HG02642 (cell line): ENCODE measurements around the gene RNF20.
"Not testable (repeated sequence)": the region's sequence is repeated elsewhere in the genome, so short reads cannot be mapped to it uniquely, and the experiment has no call there.

Source experiments
- ATAC-seq: cut with Tn5 transposase; IDR thresholded peaks from one replicate; pipeline ENCODE4 v1.9.1; 2021; ENCODE audit warnings: mild to moderate bottlenecking; ENCODE audit not compliant: unreplicated experiment, poor library complexity

RNF20 gene

DNA sequence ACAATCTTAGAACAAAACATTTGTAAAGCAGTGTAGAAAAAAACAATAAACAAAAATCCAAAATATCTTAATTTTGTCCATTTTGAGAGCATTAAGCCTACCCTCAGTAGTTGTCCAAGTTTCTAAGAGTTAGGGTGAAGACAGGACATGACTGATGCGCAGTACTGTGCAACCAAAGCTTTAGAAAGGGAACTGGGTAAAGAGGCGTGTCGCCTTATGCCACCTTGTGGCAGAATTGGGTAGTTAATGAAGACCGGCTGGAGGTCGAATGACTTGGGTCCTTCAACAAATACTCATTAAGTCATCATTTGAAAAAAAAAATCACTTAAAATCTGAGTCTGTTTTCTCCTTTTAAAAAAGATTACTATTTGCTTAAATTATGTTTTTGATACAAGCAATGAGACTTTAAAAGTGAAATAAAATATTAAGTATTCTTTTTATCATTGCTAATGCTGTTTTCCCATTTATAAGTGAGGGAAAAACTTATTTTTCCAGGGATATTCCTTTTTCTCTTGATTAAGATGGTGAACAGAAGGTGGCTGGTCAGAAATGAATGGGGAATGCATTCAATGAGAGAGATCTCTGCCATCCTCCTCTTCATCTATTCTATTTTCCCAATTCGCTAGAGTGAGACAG lies 3.5 kb upstream of the RNF20 start:
- peak; percentile 40 for ATAC-seq

DNA sequence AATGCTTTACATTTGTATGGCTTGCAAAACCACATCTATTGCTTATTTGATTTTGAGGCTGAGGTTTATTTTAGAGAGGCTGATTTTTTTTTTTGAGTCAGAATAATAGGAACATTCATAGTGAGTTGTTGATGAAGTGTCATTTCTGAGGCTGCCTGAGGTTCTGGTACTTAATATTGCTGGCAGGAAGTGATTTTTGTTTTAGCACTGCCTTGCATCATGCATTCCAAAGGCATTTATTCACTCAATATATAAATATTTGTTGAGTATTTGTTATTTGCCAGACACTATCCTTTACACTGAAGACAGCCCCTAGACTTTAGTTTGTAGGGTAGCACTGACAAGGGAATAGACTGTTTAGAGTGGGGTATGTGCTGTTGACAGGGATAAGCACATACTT lies 2.7 kb downstream of the RNF20 start:
- ATAC-seq: no peak

DNA sequence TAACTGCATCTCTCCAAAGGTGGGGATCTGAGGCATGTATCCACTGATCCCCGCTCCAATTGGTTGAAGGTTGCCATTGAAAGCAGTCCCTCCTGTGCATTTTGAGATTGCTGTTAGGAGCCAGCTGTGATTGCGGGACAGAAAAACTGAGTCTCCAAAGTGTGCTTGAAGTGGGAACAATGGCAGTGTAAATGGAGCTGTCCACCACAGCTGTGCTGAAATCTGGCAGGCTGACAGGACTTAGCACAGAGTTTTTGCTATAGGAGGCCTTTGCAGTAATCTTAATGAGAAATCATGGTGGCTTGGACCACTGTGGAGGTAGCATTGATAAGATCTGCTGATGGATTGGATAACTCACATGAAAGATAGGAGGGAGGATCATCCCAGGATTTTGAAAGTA lies 3.3 kb downstream of the RNF20 start:
- no peak for ATAC-seq

DNA sequence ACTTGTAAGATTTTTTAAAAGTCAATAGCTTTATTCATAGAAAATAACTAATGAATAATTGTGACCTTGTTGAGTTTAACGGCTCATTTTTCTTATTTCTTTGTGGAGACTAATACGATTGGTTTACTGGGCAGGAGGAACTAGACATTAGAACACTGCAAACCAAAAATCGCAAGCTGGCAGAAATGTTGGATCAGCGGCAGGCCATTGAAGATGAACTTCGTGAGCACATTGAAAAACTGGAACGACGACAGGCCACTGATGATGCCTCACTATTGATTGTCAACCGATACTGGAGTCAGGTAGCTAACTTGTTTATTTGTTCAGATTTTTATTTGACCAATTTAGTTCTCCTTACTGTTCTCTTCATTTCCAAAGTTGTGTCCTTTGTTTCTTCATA lies 6.4 kb downstream of the RNF20 start:
- ATAC-seq: no peak

DNA sequence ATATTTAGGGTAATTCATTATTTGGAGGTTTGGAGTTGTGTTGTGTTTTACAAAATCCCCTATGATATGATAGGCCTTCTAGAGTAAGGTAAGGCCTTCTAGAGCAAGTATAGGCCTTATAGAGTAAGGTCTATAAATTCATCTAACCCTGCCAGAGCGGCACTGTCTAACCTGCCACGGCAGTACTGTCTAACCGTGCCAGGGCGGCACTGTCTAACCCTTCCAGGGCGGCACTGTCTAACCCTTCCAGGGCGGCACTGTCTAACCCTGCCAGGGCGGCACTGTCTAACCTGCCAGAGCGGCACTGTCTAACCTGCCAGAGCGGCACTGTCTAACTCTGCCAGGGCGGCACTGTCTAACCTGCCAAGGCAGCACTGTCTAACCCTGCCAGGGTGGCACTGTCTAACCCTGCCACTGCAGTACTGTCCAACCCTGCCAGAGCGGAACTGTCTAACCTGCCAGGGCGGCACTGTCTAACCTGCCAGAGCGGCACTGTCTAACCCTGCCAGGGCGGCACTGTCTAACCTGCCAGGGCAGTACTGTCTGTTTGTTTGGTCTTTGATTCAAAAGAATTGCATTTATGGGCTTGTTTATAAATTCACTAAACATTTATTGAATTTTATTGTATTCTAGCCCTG lies 9.6 kb downstream of the RNF20 start:
- ATAC-seq: no peak

DNA sequence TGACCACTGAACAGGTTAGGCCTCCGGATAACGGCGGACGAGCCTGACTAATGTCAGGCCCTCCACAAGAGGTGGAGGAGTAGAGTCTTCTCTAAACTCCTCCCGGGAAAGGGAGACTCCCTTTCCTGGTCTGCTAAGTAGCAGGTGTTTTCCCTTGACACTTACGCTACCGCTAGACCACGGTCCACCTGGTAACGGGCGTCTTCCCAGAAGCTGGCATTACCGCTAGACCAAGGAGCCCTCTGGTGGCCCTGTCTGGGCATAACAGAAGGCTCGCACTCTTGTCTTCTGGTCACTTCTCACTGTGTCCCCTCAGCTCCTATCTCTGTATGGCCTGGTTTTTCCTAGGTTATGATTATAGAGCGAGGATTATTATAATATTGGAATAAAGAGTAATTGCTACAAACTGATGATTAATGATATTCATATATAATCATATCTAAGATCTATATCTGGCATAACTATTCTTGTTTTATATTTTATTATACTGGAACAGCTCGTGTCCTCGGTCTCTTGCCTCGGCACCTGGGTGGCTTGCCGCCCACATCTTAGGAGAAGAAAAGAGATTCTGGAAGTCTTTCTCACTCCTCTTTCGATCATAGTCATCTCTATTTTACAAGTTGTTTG lies 15.9 kb downstream of the RNF20 start:
- ATAC-seq: not testable (repeated sequence)

DNA sequence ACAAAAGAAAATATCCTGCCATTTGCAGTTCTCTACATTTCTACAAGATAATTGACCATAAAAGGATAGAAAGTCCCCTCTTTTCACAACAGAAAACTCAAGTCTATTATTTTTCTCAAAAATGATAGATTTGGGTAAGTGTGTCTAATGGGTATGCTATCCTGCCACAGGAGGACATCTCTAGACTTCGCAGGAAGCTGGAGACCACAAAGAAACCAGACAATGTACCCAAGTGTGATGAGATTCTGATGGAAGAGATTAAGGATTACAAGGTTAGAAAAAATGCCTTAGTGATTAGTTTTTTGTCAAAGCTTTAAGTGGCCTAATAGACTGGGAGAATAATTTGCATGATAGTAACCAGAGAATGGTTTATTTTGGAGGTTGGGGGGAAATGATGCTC lies 28.1 kb downstream of the RNF20 start:
- ATAC-seq: no peak

DNA sequence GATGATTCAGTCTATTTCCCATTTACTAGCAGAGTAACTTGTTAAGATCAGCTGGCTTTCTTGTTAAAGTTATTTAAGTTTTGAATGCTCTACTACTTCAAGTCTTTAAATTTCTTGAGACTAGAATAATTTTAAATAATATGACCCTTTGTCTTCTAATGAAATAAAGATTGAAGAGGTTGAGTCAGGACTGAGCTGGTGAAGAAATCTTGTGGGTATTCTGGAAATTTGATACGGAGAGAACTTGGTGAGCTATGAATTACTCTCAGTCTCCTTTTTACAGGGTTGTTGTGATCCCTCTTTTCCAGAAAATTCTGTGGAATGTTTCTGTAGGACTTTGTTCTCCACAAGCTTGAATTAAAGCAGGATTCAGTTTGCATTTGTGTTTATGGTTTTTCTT lies 29.3 kb downstream of the RNF20 start:
- no peak for ATAC-seq

DNA sequence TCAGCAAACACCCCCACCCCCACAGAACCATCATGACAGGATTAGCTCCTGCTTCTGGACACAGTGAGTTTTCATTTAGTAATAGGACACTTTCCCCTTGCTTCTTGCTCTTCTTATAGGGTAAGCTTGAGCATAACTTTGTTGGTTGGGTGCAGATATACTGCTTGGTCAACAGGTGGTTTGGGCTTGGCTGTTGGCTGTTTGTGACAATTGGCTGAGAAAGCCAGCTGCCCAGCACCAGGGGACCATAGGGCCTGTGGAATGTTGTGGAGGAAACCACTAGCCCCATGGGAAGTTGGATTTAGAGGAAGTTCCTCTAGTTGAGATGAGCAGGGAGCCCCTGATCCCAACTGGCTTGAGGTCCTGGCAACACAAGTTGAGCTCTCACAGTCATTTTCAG lies 30.6 kb downstream of the RNF20 start:
- ATAC-seq: no peak

DNA sequence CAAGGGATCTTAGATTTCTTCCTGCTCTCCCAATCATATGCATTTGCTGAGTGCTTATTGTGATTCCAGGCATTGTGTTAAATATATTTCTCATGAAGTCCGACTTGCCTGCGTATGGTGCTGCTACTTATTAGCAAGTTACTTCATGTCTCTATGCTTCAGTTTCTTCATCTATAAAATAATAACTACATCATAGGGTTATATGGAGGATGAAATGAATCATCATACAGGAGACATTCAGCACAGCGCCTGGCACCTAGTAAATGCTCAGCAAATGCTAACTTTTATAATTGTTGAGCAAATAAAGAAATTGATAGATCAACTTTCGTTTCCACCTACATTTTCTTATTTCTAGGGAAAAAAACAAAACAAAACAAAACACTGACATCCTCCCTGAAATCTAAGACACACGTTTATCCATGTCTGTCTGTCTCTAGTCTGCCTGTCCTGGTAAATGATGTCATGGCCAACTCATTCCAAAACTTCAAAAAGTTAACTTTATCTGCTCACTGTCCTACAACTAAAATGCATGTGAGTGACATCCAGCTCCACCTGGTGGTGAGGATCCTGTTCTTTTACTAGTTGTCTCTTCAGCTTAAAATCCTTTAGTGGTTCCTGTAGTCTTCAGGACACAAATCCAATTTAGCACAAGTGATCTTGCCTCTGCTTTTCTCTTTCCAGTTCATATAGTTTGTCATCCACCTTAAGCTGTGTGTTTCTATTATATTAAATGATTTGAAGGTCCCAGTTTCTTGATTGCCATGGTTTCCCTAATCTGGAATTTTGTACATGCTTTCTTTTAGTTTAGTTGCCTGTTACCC lies 33.5 kb downstream of the RNF20 start:
- ATAC-seq: peak; percentile 65

DNA sequence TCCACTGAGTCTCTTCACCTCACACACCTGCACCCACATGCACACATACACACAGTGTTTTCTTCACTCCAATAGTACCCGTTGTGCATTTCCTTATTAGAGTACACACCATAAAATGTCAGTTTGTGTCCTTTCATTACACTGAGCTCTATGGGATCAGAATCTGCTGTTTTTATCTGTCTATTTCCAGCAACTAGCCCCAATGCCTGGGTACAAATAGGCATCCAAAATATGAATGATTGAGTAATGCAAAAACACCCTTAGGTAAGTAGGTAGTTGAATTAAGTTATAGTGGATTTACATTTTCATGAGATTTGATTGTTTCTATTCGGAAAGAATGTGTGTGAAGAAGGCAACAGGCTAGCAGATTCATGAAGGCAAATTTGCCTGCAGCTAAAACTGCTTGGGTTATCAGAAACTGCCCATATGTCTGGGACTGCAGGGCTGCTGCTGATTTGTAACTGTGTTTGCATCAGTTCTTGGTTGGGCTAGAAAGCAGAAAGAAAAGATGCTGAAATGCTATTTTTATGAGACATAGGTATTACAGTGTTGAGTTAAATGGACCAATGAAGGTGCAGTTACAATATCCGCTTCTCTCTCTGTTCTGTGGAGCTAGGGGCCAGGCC lies 34.2 kb downstream of the RNF20 start:
- no peak for ATAC-seq

DNA sequence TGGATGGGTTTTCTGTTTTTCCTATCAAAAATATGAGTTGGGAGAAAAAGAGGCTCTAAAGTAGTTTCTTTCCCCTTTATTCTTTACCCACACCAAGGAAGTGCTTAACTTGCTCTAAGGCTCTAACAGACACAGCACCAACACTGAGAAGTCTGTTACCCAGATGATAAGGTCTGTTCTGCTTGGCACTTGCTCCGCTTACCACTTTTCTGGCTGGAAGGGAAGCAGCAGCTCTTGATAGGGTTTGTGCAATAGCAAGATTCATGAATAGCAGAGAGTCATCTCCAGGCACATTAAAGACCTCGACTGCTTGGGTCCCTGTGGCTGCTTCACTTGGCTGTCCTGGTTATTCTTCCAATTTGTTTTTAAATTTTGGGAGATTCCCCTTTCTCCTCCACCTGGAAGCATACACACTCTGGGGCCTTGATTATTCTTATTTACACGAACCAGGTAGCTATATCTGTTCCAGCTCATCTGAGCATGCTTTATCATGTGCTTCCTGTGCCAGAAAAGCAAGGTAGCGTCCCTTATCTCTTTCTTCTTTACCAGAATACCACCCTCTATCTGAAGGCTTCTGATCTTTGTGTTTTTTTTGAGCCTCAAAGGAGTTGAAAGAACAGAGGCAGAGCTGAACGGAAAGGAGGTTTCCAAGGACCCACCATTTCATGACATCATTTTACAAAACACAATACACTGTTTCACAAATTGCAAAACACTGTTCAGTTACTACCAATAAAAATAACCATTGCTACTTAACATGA lies 36.3 kb downstream of the RNF20 start:
- ATAC-seq: no peak

DNA sequence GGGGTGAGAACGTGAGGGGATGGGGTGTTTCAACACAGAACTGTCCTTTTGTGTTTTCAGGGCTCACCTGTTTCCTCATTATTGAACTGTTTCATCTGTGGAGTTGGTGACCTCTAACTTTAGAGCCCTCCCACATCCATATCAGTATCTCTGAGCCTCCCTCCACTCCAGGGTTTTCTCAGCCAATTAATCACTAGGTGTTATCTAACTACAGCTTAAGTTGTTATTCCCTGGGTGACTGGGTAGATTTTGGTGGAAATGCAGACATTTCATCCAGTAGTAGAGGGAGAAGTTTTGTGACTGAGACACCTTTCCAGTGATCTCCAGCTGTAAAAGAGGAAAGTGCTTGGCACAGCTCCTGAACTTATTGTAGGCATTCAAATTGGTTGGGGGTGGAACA lies 37.5 kb downstream of the RNF20 start:
- no peak for ATAC-seq

DNA sequence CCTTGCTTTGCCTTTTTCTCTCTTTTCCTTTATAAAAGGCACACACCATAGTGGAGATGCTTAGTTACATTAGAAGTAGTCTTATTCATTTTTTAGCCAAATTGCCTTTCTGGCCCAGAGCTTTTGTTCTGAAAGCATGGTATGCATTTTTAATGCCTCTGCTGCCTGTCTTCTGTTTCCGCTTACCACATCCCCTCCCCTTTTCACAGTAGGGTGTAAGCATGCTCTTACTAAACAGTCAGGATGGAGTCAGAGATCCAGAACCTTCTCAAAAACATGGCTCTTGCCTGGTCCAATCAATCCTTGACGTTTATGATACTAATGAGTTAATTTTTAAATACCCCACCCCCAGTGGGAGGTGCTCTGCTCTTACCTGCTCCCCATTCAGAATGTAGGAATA lies 38.7 kb downstream of the RNF20 start:
- ATAC-seq: no peak

DNA sequence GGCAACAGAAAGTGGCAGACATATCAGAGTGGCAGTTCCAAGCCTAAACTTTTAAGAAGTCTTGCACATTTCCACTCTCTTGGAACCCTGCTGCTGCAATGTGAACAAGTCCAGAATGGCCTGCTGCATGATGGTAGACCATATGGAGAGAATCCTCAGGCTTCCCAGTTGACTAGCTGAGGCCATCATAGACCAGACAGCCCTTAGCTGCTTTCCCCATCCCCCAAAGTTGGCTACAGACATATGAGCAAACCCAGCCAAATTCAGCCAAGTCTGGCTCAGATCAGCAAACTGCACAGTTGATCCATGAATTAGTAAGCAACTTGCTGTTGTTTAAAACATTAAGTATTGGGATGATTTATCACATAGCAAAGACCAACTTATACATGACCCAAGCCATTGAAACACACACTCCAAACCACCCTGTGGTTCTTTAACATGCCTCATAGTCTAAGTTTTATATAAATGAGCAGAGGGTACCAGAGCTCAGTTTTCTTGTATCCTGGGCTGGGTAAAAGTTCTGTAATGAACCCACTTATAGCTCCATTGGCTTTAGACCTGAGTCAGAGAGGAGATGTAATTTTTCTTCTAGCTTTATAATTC lies 41.2 kb downstream of the RNF20 start:
- no peak for ATAC-seq

DNA sequence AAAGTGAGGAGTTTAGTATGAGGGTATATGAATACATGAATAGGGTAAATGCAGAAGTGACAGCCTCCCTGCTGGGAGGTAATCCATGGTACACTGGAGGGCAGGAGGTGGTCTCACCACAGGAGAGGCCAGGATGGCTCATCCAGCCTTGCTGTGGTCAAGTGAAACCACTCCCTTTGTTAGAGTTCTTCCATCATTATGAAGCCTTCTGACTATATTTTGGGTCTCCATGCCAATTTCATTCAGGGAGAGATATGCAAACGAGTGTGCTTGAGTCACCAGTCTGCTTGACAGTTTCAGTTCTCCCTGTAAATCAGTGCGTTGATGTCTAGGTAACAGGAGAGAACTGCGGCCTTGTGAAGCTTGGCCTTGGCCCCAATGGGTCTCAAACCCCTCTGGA lies 44.7 kb downstream of the RNF20 start:
- peak; percentile 74 for ATAC-seq

DNA sequence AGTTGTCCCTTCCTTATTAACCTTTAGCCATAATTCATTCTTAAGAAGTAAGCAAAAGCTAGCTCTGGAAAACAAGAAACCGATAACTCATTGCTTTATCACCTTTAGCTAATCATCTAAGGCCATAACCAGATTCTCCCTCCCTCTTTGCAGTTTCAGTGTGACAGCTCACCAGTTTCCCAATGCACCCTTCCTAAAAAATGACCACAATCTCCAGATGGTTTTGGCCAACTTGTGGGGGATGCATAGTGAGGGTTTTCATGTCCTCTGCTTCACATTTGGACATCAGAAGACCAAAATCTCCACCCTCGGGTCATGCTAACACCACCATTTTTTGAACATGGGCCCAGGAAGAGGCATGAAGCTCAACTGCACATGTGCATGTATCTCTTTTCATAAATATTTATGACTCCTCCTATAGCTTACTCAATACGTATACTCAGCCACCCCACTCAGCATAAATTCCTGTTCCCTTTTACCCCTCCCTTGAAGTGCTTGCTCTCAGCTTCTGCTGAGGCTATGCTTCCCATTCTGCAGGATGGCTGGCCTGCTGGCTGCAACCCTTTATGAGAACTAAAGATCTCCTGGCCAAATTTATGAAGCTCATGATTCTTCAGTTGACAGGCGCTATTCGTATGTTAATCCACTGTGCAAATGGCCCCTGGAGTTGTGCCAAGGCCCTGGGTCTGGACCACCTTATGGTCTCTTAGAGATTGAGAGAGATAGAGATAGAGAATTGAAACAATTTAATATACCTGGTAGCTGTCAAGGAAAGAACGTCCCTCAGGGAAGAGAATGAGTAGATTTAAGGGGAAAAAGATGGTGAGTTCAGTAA lies 46.3 kb downstream of the RNF20 start:
- ATAC-seq: no peak

DNA sequence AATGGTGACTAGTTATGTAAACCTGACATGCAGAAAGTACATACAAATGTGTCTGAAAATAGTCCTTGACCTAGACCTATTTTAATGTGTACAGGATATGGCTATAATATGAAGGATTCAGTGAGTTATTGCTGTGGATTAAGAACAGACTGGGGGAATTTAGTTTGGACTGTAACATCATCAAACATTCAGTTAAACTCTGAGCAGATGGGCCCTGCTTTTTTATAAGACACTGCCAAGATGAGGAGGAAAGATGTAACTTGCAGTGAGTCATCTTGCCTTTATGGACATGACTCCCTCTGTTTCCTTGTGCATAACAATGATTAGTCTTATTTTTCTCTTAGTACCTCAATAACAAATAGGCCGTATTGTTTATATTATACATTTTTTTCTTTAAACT lies 48.9 kb downstream of the RNF20 start:
- no peak for ATAC-seq

DNA sequence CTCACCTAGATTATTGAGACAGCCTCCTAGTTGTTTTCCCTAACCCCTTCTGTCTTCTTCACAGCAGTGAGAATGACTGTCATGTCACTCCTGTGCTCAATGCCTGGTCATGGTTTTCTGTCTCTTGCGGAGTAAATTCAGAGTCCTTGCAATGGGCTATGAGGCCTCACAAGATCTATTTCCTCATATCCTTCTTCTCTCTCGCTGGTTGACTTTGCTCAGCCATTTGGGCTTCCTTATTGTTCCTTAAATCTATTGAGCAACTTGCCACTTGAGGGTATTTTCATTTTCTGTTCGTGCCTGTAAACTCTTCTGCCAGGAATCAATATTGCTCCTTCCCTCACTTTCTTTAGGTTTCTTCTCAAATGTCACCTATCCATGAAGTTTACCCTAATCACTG lies 52.1 kb downstream of the RNF20 start:
- no peak for ATAC-seq
